Measurements from ENCODE around the gene ESR1.
A peak's percentile ranks its signal among the peaks of the same experiment; 100 is the strongest.

Gene ESR1

GRCh38 chr6:151905072-151905471 is 97.6 kb downstream of the ESR1 start:
- TF ChIP-seq CTCF (conservative IDR thresholded peaks at IDR 0.05; ENCODE audit: control insufficient read depth, insufficient read depth, low read depth, low read length) = no peak
- no peak overlapping the region for H3K4me3 ChIP-seq (ENCODE audit: control insufficient read depth, low read depth, low read length)
- DNase-seq (ENCODE audit: low read depth) = no peak

GRCh38 chr6:151905854-151906253 is 98.4 kb downstream of the ESR1 start:
- no peak overlapping the region for H3K4me3 ChIP-seq (ENCODE audit: control insufficient read depth, low read depth, low read length)
- DNase-seq (ENCODE audit: low read depth) = no peak
- TF ChIP-seq CTCF (conservative IDR thresholded peaks at IDR 0.05; ENCODE audit: control insufficient read depth, insufficient read depth, low read depth, low read length) = no peak

- TF ChIP-seq CTCF (conservative IDR thresholded peaks at IDR 0.05; ENCODE audit: control insufficient read depth, insufficient read depth, low read depth, low read length) = no peak
- H3K4me3 ChIP-seq (ENCODE audit: control insufficient read depth, low read depth, low read length) = no peak overlapping the region
- DNase-seq (ENCODE audit: low read depth) = peak; percentile 29
Measured at GRCh38 chr6:151911401-151911800, 103.9 kb downstream of the ESR1 start.

GRCh38 chr6:151914484-151914883 is 107.0 kb downstream of the ESR1 start:
- no peak overlapping the region for H3K4me3 ChIP-seq (ENCODE audit: control insufficient read depth, low read depth, low read length)
- TF ChIP-seq CTCF (conservative IDR thresholded peaks at IDR 0.05; ENCODE audit: control insufficient read depth, insufficient read depth, low read depth, low read length) = no peak
- DNase-seq (ENCODE audit: low read depth) = peak; percentile 54

- TF ChIP-seq CTCF (conservative IDR thresholded peaks at IDR 0.05; ENCODE audit: control insufficient read depth, insufficient read depth, low read depth, low read length) = no peak
- DNase-seq (ENCODE audit: low read depth) = no peak
- no peak overlapping the region for H3K4me3 ChIP-seq (ENCODE audit: control insufficient read depth, low read depth, low read length)
Measured at GRCh38 chr6:151916075-151916474, 108.6 kb downstream of the ESR1 start.

- DNase-seq (ENCODE audit: low read depth) = peak; percentile 98
- no peak overlapping the region for H3K4me3 ChIP-seq (ENCODE audit: control insufficient read depth, low read depth, low read length)
- TF ChIP-seq CTCF (conservative IDR thresholded peaks at IDR 0.05; ENCODE audit: control insufficient read depth, insufficient read depth, low read depth, low read length) = no peak
Measured at GRCh38 chr6:151916680-151917164, 109.2 kb downstream of the ESR1 start.
